ENCODE data around the gene EFCAB6.

EFCAB6 gene

GRCh38 chr22:43847376-43848289 is 35.5 kb upstream of the EFCAB6 start:
- no peak for DNase-seq

- DNase-seq, result no peak
These were observed 34.9 kb upstream of the EFCAB6 start for GRCh38 chr22:43846966-43847365.

GRCh38 chr22:43845981-43846380 is 33.9 kb upstream of the EFCAB6 start:
- no peak for DNase-seq

- DNase-seq, result no peak
These were observed 32.7 kb upstream of the EFCAB6 start for GRCh38 chr22:43844560-43845545.

DNA sequence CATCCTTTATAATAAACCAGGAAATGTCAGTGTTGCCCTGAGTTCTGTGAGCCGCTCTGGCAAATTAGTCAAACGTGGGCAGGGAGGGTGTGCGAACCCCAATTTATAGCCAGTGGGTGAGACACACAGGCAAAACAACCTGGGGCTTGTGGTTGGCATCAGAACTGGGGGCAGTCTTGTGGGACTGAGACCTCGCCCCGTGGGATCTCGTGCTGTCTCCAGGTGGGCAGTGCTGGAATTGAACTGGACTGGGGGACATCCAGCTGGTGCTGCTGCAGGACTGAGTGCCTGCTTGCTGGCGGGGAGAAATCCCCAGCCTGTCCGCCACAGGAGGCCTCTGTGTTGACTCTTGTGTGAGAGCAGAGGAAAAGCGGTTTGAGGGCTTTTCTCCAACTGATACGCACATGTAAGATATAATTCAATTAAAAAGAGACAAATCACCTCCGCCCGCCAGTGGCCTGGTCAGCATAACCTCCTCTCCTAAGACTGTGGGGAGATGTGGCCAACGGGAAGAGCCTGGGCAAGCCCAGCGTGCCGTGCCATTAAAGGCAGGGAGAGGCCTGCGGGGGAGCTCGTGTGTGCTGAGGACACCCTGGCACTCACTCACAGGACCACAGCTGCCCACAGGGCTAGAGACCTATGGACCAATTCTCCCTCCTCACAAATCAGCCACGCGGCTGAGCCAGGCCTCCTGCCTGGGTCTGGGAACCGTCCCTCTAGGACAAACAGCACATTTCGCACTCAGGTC is 31.9 kb upstream of the EFCAB6 start:
- no peak for DNase-seq

DNA sequence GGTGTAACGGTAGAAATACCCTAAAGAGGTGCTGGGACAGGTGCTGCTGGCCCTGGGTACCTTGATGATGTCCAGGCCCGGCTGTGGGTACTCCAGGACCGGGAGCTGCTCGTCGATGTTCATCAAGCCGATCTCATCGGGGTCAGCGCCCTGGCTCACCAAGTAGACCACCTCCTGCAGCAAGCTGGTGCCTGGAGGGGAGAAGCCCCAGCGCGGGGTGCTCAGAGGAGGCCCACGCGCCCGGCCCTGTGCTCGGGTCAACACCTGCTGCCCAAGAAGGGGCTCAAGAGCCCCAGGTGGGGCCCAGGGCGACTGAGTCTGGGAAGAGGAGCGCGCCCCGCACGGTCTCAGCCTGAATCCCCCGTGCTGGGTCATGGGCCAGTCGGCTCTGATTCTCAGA is 29.6 kb upstream of the EFCAB6 start:
- DNase-seq, result no peak

GRCh38 chr22:43840851-43841250 is 28.7 kb upstream of the EFCAB6 start:
- DNase-seq, result no peak

- DNase-seq, result no peak
These were observed 28.3 kb upstream of the EFCAB6 start for GRCh38 chr22:43840431-43840830.

GRCh38 chr22:43839781-43840180 is 27.7 kb upstream of the EFCAB6 start:
- no peak for DNase-seq

GRCh38 chr22:43838571-43839307 is 26.6 kb upstream of the EFCAB6 start:
- DNase-seq, result no peak

DNA sequence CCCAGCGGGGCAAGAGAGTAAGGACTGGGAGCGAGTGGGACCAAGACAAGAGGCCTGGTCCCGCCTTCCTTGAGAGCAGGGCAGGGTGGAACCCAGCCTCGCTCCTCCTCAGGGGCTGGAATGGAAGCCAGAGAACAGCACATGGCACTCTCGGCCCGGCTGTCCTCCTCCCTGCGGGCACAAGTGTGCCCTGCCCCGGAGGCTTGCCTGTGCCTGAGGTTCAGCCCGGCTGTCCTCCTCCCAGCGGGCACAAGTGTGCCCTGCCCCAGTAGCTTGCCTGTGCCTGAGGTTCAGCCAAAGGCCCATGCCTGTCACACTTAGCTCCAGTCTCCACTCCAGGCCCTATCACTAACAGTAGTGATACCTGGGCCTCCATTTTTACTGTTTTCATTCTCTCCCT is 26.1 kb upstream of the EFCAB6 start:
- no peak for DNase-seq

- no peak for DNase-seq
These were observed 25.6 kb upstream of the EFCAB6 start for GRCh38 chr22:43837666-43838065.

- DNase-seq, result no peak
These were observed 23.6 kb upstream of the EFCAB6 start for GRCh38 chr22:43835736-43836135.

DNA sequence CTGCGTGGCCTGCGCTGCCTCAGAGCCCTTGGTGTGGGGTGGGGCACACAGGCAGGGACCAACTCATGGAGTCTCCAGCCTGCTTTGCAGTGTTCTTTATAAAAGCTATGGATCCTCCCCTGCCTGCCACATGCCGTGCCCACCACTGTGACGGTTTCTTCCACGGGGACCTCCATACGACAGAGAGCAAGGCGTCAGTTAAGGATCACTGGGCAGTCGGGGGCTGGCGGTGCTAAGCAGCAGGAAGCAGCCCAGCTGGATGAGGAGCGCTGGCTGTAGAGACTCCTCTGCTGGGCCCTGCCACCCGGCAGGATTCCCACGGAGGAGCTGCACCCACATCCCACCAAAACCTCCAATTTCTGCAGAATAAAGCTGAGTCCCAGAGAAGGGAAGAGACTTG is 23.1 kb upstream of the EFCAB6 start:
- DNase-seq, result no peak

DNA sequence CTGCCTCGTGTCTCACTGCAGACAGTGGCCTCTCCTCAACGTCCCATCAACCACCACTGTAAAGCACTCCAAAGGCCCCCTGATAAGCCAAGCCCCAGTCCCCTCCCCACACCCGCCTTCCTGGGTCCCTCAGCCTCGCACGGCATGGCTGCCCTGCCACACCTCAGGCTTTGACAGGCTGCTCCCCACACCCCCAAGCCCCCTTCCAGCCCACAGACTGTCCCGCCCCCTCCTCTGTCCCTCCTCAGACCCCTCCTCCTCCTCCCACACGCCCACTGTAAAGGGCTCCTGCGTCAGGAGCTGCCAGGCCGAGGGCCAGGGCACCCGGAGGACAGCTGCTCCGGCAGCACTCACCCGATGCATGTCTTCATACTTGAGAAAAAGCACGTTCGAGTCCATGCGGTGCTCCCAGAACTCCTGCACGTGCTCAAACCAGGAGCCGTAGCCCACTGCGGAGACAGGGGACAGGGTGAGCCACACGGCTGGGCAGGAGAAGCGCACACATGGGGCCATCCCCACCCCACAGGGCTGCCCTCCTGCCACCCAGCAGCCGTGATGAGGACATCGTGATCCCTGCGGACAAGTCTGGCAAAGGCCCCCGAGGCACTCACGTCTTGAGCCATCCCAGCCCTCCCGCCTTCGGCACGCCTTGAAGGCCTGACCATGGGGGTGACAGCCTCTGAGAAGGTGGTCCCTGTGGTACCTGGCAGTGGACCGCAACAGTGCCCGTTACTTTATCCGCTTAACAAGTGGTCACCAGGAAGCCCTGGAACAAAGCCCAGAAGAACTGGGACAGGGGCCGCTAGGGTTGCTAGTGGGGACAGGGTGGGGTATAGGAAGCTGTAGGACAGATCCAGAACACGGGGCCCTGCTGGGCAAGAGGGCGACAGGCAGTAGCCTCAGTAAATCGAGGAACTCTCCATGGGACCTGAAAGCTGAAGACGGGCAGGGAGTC is 21.5 kb upstream of the EFCAB6 start:
- no peak for DNase-seq

GRCh38 chr22:43832393-43833265 is 20.5 kb upstream of the EFCAB6 start:
- no peak for DNase-seq

DNA sequence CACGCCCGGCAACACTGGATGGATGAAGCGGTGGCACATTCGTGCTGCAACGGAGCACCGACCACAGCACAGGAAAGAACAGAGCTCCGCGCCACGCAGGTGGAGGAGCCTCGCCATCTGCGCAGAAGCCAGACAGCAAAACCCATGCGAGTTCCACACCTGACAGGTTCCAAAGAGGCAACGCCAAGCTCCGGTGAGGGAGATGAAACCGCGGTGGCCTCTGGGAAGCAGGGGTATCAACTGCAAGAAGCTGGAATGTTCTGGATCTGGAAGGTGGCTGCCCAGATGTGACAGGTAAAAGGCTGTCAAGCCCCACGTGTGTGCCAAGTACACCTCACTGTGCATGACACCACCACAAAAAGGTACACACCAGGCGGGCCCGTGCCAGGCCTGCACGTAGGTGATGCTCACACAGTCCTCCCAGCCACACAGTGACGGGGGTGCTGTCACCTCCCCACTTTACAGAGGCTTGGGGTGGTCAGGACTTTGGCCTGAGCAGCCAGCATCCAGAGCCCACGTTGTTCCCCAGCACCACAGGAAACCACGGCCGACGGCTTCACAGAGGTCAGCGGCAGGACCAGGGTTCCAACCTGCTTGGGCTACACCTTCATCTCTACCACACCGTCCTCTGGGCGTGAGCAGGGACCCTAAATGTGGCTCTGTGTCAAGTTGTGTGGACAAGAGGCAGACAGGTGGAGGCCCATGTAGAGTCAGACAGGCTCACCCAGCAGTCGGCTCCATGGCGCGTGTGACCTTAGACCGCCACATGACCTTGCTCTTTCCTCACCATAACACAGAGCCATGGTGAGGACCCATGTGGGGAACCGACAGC is 19.7 kb upstream of the EFCAB6 start:
- no peak for DNase-seq

DNA sequence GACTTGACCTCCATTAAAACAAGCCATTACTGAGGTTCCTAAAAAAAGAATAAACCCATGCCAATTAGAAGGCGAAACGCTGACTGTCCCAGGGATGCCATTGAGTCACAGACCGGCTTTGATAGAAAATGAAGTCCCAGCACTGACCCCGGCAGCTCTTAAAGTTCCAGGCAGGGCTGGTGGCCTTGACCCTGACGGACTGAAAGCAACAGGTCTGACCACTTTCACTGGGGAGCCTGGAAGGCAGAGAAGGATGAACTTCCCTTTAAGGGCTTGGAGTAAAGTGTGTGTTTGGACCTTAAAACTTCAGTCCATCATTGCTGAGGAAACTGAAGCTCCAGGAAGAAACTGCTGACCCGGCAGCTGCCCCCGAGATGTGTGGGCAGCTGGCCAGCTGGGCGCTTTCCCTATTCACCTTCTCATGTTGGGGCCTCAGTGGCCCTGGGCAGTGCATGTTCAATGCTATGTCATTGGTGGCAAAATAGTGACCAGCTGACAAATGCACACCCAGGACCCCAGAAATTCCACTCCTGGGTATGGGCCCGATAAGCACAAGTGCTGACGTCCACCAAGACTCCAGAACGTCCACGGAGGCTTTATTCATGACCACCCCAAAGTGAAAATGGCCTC is 18.9 kb upstream of the EFCAB6 start:
- no peak for DNase-seq

Data from DMS79 (cell line).